ENCODE results near the gene RUNX2.
A peak's percentile ranks its signal among the peaks of the same experiment; 100 is the strongest.

The RUNX2 gene

DNA sequence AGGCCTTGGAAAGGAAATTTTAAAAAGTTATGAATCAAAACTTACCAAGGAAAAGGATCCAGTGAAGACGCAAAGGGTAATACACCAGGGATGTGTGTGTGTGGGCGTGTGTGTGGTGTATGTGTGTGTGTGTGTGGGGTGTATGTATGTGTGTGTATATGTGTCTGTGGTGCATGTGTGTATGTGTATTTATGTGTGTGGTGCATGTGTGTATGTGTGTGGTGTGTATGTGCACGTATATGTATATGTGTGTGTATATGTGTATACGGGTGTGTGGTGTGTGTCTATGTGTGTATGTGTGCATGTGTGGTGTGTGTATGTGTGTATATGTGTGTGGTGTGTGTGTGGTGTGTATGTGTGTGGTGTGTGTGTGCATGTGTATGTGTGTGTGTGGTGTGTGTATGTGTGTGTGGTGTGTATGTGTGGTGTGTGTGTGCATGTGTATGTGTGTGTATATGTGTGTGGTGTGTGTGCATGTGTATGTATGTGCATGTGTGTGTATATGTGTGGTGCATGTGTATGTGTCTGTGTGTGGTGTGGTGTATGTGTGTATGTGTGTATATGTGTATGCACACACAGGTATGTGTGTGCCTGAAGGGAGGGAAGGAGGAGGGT lies 225.7 kb downstream of the RUNX2 start:
- Histone ChIP-seq H3K36me3 (ENCODE audit: low read depth) (no peaks in the 10 kb centered on the region), H3K27me3 (ENCODE audit: insufficient read depth, poor library complexity, severe bottlenecking) (no peaks in the 10 kb centered on the region), H3K27ac (ENCODE audit: poor library complexity, severe bottlenecking) (no peak overlapping the region), H3K4me3 (ENCODE audit: severe bottlenecking) (no peak overlapping the region), H3K9me3 (ENCODE audit: severe bottlenecking) (no peaks in the 10 kb centered on the region), H3K4me1 (ENCODE audit: insufficient read depth, poor library complexity, severe bottlenecking) (peaks cover 6% of the 10 kb centered on the region)
- DNase-seq (ENCODE audit: low spot score) (no peak), ATAC-seq (ENCODE audit: low read depth) (no peak)
- TF ChIP-seq, protein P1, sequence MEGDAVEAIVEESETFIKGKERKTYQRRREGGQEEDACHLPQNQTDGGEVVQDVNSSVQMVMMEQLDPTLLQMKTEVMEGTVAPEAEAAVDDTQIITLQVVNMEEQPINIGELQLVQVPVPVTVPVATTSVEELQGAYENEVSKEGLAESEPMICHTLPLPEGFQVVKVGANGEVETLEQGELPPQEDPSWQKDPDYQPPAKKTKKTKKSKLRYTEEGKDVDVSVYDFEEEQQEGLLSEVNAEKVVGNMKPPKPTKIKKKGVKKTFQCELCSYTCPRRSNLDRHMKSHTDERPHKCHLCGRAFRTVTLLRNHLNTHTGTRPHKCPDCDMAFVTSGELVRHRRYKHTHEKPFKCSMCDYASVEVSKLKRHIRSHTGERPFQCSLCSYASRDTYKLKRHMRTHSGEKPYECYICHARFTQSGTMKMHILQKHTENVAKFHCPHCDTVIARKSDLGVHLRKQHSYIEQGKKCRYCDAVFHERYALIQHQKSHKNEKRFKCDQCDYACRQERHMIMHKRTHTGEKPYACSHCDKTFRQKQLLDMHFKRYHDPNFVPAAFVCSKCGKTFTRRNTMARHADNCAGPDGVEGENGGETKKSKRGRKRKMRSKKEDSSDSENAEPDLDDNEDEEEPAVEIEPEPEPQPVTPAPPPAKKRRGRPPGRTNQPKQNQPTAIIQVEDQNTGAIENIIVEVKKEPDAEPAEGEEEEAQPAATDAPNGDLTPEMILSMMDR (IDR thresholded peaks at IDR 0.05; ENCODE audit: poor library complexity, severe bottlenecking): no peak

DNA sequence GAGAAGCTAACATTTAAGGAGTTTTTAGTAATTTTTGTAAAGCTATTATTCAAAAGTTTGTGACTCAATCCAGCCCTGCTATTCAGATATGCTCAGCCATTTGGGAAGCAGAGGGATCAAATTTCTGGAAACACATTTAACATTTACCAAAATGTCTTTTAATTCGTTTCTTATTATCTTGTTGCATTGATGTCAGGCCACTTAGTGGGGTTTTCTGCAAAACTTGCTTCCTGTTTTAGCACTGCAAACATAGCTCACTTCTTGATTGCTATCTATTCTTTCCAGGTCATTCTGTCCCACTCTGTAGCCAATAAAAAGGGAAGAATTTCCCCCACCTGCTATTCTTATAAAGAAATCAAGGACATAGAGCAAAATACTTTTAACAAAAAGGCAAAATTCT lies 226.5 kb downstream of the RUNX2 start:
- peaks cover 6% of the 10 kb centered on the region for H3K4me1 ChIP-seq (ENCODE audit: insufficient read depth, poor library complexity, severe bottlenecking)
- H3K36me3 ChIP-seq (ENCODE audit: low read depth): no peaks in the 10 kb centered on the region

GRCh38 chr6:45555981-45556771 lies 228.0 kb downstream of the RUNX2 start:
- ATAC-seq (ENCODE audit: low read depth): peak; percentile 29; the same call in 1 of the 3 replicates
- H3K4me3 ChIP-seq (ENCODE audit: severe bottlenecking): no peak overlapping the region

More for the DNA sequence above, 226.5 kb downstream of the RUNX2 start:
- TF ChIP-seq, protein P1 (IDR thresholded peaks at IDR 0.05; ENCODE audit: poor library complexity, severe bottlenecking): no peak
- H3K27me3 ChIP-seq (ENCODE audit: insufficient read depth, poor library complexity, severe bottlenecking): no peaks in the 10 kb centered on the region
- DNase-seq (ENCODE audit: low spot score): no peak
- H3K9me3 ChIP-seq (ENCODE audit: severe bottlenecking): no peaks in the 10 kb centered on the region
- H3K4me3 ChIP-seq (ENCODE audit: severe bottlenecking): no peak overlapping the region
- ATAC-seq (ENCODE audit: low read depth): no peak
- H3K27ac ChIP-seq (ENCODE audit: poor library complexity, severe bottlenecking): no peak overlapping the region

DNA sequence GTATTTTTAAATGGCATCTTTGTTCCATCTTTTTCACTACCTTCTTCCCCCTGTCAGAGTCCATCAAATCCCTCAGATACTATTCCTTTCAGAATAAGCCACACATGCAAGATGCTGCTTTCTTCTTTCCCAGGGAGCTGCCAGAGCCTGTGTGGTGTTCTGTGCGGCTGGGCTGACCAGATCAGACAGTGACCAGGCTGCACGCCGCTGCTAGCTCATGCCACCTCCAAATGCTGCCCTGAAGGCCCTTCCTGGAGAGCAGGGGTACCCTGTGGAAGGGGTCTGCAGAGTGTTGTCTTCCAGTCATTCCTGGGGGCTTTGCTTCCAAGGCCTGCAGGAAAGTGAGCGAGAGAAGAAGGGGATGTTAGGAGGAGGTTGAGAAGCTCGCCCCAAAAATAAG lies 228.7 kb downstream of the RUNX2 start:
- Histone ChIP-seq H3K27me3 (ENCODE audit: insufficient read depth, poor library complexity, severe bottlenecking) (no peaks in the 10 kb centered on the region), H3K27ac (ENCODE audit: poor library complexity, severe bottlenecking) (no peak overlapping the region), H3K4me3 (ENCODE audit: severe bottlenecking) (no peak overlapping the region), H3K4me1 (ENCODE audit: insufficient read depth, poor library complexity, severe bottlenecking) (peaks cover 6% of the 10 kb centered on the region), H3K36me3 (ENCODE audit: low read depth) (no peaks in the 10 kb centered on the region), H3K9me3 (ENCODE audit: severe bottlenecking) (no peaks in the 10 kb centered on the region)
- DNase-seq (ENCODE audit: low spot score) (no peak), ATAC-seq (ENCODE audit: low read depth) (no peak)
- TF ChIP-seq, protein P1 (IDR thresholded peaks at IDR 0.05; ENCODE audit: poor library complexity, severe bottlenecking): no peak

More at GRCh38 chr6:45555981-45556771, 228.0 kb downstream of the RUNX2 start:
- H3K4me1 ChIP-seq (ENCODE audit: insufficient read depth, poor library complexity, severe bottlenecking): peaks cover 6% of the 10 kb centered on the region
- no peaks in the 10 kb centered on the region for H3K27me3 ChIP-seq (ENCODE audit: insufficient read depth, poor library complexity, severe bottlenecking)
- TF ChIP-seq, protein P1 (IDR thresholded peaks at IDR 0.05; ENCODE audit: poor library complexity, severe bottlenecking): no peak
- H3K27ac ChIP-seq (ENCODE audit: poor library complexity, severe bottlenecking): no peak overlapping the region
- no peak for DNase-seq (ENCODE audit: low spot score)
- no peaks in the 10 kb centered on the region for H3K36me3 ChIP-seq (ENCODE audit: low read depth)
- no peaks in the 10 kb centered on the region for H3K9me3 ChIP-seq (ENCODE audit: severe bottlenecking)

DNA sequence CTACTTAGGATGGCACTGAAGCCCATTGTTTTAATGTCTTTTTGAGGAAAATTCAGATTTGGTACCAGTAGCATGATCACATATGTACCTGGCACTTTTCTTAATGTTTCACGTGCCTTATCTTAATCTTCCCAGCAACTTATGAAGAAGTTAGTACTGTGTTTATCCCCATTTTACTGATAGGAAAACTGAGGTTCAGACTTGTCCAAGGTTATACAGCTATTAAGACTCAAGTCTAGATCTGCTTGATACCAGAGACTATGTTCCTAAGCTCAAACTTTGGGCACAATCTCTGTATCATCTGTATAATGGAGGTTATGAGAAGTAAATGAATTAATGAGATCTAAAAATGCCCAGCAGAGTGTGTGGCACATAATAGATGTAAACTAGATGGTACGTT lies 229.3 kb downstream of the RUNX2 start:
- TF ChIP-seq, protein P1 (IDR thresholded peaks at IDR 0.05; ENCODE audit: poor library complexity, severe bottlenecking): no peak
- no peak overlapping the region for H3K27ac ChIP-seq (ENCODE audit: poor library complexity, severe bottlenecking)
- ATAC-seq (ENCODE audit: low read depth) (no peak), DNase-seq (ENCODE audit: low spot score) (no peak)
- no peaks in the 10 kb centered on the region for H3K27me3 ChIP-seq (ENCODE audit: insufficient read depth, poor library complexity, severe bottlenecking)
- no peaks in the 10 kb centered on the region for H3K9me3 ChIP-seq (ENCODE audit: severe bottlenecking)
- peaks cover 6% of the 10 kb centered on the region for H3K4me1 ChIP-seq (ENCODE audit: insufficient read depth, poor library complexity, severe bottlenecking)
- no peak overlapping the region for H3K4me3 ChIP-seq (ENCODE audit: severe bottlenecking)
- H3K36me3 ChIP-seq (ENCODE audit: low read depth): no peaks in the 10 kb centered on the region

Measured in RWPE2 (cell line).